Duodenal mucosa (tissue), 2 donors: ENCODE data around the gene PROM1.

Source experiments
- H3K27ac ChIP-seq: one replicate; pipeline ENCODE4 v1.7.0; 2013; ENCODE audit warnings: low read depth, low read length
- H3K27me3 ChIP-seq, 2 donors: one replicate each; pipeline ENCODE4 v1.7.0; 2013; ENCODE audit warnings: low read length in 2 of 2, control low read depth in 1 of 2; ENCODE audit not compliant: insufficient read depth in 2 of 2, control insufficient read depth in 1 of 2
- H3K36me3 ChIP-seq, 2 donors: one replicate each; pipeline ENCODE4 v1.7.0; 2013; ENCODE audit warnings: low read length in 2 of 2, control low read depth in 1 of 2; ENCODE audit not compliant: insufficient read depth in 2 of 2, control insufficient read depth in 1 of 2
- H3K4me1 ChIP-seq, 2 donors: one replicate each; pipeline ENCODE4 v1.7.0; 2013; ENCODE audit warnings: low read length in 2 of 2, control low read depth in 1 of 2; ENCODE audit not compliant: insufficient read depth in 2 of 2, control insufficient read depth in 1 of 2
- H3K4me3 ChIP-seq, 2 donors: one replicate each; pipeline ENCODE4 v1.7.0; 2013; ENCODE audit warnings: low read length in 2 of 2, low read depth in 1 of 2
- H3K9ac ChIP-seq, 2 donors: one replicate each; pipeline ENCODE4 v1.7.0; 2013; ENCODE audit warnings: low read length in 2 of 2, low read depth in 1 of 2
- H3K9me3 ChIP-seq, 2 donors: one replicate each; pipeline ENCODE4 v1.7.0; 2013; ENCODE audit warnings: low read length in 2 of 2, control low read depth in 1 of 2; ENCODE audit not compliant: control insufficient read depth in 1 of 2

Gene PROM1

DNA sequence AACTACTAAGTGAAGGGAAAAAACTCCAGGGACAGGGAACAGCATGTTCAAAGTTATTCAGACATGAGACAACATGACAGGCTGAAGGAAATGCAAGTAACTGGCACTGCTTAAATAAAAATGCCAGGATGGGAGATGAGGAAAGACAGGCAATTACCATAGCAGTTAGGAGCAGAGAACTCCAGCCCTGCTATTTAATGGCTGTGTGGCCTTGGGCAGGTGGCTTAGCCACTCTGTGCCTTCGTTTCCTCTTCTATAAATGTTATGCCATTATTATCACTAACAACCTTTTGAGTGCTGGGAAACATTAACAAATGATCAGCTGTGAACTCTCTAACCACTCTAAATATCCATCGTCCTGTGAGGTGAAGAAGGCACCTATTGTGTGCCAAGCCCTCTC lies 32.7 kb downstream of the PROM1 start:
- Histone ChIP-seq H3K27me3 (no peaks in the 10 kb centered on the region), H3K36me3 (no peaks in the 10 kb centered on the region), H3K27ac (no peak overlapping the region), H3K4me1 (peaks cover 0 to 4% of the 10 kb centered on the region in 2 donors), H3K9me3 (no peaks in the 10 kb centered on the region), H3K9ac (no peak overlapping the region), H3K4me3 (no peak overlapping the region)

DNA sequence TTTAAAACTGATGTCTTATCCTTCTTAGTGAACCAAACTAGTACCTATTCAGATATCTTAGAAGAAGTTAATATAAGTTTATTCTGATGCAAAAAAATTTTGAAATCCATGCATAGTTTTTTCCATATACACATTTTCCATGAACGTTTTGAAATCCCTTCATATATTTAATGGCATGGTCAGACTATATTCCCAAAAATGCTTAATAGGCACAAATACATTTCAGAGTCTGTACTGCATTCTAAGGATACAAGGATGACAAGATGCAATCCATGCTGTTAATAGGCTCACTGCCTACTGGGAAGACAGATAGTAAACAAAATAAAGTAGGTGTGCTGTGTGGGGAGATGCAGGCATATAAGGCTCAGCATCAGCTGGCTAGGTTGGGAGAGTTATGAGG lies 33.2 kb downstream of the PROM1 start:
- Histone ChIP-seq H3K36me3 (no peaks in the 10 kb centered on the region), H3K27ac (no peak overlapping the region), H3K27me3 (no peaks in the 10 kb centered on the region), H3K9me3 (no peaks in the 10 kb centered on the region), H3K9ac (no peak overlapping the region), H3K4me1 (no peaks in the 10 kb centered on the region), H3K4me3 (no peak overlapping the region)

DNA sequence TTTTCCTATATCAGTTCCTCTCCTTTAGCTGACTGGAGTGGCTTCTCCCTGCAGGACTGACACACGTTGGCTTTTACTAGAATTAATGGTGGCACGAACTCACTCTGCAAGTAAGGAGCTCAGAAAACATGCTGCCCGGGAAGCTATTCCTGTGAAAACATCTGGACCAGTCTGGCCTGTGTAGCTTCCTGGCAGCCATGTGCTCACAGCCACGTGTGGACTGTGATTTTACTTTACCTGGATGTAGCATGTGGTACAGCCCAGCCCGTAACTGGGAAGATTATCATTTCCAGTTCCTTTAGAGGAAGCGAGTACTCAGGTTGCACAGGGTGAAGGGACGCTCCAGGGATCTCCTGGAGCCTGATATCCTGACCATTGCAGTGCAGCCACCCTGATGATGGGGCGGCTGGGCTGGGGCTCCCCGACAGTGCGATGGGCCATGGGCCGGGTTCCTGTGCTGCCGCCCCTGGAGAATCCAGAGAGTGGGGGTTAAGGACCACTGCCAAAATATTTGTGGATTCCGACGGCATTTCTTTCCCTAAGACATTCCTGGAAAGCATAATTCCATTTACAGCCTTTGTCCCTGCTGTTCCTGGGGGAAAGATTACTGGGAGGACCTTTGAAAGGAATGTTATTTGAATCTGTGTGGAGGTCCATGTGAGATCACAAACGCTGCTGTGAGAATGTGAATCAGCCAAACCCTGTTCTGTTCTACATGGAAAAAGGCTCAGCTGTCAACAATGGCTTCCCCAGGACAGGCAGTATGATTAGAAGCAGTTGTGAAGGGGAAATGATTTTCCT lies 35.0 kb downstream of the PROM1 start:
- H3K36me3 ChIP-seq = no peaks in the 10 kb centered on the region
- no peaks in the 10 kb centered on the region for H3K4me1 ChIP-seq
- H3K9ac ChIP-seq = no peak overlapping the region
- no peak overlapping the region for H3K4me3 ChIP-seq
- no peak overlapping the region for H3K27ac ChIP-seq
- H3K27me3 ChIP-seq = no peaks in the 10 kb centered on the region
- no peaks in the 10 kb centered on the region for H3K9me3 ChIP-seq

DNA sequence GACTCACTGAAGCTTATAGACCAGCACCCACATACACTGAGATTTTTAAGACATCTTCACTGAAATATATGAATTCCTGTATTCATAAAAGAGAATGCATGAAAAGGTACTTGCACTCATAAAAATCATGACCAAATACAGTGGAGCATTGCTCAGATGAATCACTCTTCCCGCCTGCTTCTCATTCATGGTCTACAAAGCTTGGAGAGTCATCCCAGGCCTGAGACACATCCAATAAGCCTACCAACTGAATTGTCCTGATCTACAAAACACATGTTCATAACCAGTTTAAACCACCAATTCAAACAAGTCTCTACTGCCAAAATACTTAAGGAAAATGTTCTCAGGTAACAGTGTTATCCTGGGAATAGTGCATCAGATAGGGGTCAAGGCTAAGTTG lies 38.1 kb downstream of the PROM1 start:
- no peaks in the 10 kb centered on the region for H3K9me3 ChIP-seq
- no peaks in the 10 kb centered on the region for H3K36me3 ChIP-seq
- no peaks in the 10 kb centered on the region for H3K4me1 ChIP-seq
- H3K27ac ChIP-seq = no peak overlapping the region
- H3K27me3 ChIP-seq = no peaks in the 10 kb centered on the region
- no peak overlapping the region for H3K9ac ChIP-seq
- H3K4me3 ChIP-seq = no peak overlapping the region

DNA sequence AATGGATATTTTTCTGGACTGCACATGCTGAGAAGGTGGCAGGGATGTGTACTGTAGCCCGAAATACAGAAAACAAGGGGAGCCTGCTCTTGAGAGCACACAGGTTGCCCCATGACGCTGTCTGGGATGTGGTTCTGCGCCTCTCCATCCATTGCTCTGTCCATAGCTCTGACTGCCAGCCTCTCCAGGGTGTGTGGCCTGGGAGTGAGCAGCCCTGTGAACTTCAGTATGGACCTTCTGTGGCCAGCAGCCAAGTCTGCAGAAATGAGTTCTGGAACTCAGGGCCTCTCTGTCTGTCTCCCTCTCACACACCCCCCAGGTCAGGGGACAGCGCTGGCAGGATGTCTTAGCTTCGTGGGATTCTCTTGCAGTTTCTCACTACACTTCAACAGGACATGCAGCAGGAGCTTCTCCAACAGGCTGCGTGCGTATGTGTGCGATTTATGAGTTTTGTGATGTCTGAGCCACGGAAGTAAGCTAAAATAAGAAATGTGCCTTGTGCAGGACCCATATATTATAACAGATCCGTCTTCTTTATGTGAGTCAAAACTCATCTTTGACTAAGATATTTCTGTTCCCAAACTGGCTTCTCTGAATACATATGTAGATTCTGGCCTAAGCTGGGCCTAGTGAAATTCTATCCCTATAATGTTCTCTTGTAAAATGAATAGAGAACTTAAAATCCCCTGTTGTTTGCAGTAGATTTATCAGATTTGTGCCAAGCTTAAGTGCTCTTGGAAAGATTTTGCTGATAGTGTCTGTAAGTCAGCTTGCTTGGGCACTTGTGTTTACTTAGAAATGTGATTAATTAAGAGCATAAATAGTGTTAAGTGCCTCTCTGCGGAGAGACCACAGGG lies 40.0 kb downstream of the PROM1 start:
- Histone ChIP-seq H3K4me1 (no peaks in the 10 kb centered on the region), H3K27me3 (no peaks in the 10 kb centered on the region), H3K36me3 (no peaks in the 10 kb centered on the region), H3K27ac (no peak overlapping the region), H3K9ac (no peak overlapping the region), H3K4me3 (no peak overlapping the region), H3K9me3 (no peaks in the 10 kb centered on the region)

DNA sequence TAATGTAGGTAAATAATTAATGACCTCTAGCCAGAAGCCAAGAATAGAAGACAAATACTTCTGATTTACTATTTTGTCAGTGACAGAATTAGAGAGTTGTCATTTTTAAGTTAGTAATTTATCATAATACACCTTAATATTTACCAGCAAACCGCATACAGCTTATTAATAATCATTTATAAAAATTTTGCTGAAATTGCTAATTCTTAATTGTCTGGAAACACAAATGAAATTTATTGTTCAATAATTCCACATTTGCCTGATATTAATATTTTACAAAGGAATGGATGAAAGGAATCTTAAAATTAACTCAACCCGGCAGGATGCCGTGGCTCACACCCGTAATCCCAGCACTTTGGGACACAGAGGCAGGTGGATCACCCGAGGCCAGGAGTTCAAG lies 44.7 kb downstream of the PROM1 start:
- Histone ChIP-seq H3K36me3 (peaks cover 0 to 3% of the 10 kb centered on the region in 2 donors), H3K4me1 (peaks cover 0 to 5% of the 10 kb centered on the region in 2 donors), H3K9ac (no peak overlapping the region), H3K9me3 (no peaks in the 10 kb centered on the region), H3K4me3 (no peak overlapping the region), H3K27me3 (no peaks in the 10 kb centered on the region), H3K27ac (no peak overlapping the region)

DNA sequence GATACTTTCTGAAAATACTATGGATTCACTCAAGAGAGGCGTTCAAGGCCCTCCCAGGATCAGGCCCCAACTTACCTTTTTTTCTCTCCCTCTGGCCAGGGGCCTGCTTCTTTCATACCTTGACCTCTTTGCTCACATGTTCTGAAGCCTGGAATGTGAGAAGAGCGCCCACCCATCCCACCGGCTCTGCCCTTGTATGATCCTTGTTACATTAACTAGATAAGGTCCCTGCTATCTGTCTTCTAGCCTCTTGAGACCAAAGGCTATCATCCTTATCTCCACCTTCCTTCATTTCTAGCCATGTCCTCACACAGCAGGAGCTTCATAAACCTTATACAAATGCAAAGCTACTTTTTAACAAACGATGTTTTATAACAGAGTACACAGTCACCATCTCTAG lies 45.9 kb downstream of the PROM1 start:
- H3K27me3 ChIP-seq = no peaks in the 10 kb centered on the region
- H3K36me3 ChIP-seq = peaks cover 0 to 3% of the 10 kb centered on the region in 2 donors
- H3K9ac ChIP-seq = no peak overlapping the region
- peaks cover 0 to 8% of the 10 kb centered on the region in 2 donors for H3K4me1 ChIP-seq
- H3K4me3 ChIP-seq = no peak overlapping the region
- no peaks in the 10 kb centered on the region for H3K9me3 ChIP-seq
- no peak overlapping the region for H3K27ac ChIP-seq

DNA sequence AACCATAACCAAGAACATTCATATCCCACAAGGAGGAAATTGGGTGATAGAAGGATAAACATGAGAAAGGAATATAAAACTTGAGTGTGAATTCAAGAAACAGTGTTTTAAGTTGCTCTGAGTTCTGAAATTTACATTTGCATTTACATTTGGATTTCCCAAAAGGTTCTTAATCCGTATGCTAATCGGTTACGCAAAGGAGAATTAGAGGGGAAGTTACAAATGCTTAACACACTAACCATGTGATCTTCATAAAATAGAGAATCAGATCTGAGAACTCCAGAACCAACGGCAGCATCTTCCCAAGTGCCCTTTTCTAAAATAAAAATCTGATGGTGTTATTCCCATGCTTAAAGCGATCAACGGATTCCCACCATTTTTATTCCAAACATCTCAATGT lies 48.0 kb downstream of the PROM1 start:
- Histone ChIP-seq H3K27ac (no peak overlapping the region), H3K27me3 (no peaks in the 10 kb centered on the region)

DNA sequence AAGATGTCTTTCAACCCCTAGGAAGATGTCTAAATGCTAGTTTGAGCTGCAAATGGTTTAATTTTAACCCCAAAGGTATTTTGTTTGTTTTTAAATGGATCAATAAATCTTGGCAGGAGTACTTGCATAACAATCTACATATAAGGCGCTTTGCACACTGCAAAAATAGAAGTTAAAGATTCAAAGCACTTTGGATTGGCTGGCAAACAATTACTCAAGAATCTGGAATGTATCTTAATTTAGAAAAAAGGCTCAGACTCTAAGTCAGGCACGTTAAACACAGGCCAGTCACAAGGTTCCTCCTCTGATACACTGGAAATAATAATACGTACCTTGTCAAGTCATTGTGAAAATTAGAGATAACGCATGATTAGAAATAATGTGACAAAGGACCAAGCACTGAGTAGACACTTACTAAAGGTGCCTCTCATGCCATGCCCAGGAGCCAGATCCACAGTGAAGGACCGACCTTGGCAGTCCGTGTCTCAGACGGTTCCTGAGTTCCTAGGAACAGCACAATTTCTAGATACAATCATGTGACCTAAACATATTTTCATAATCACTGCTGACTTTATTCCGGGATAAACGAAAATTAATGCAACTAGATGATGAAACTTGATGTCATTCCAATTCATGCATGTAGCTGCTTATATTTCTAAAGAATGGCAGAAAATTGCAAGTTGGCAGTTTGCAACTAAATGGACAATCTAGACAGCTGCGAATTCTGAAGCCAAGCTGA lies 49.6 kb downstream of the PROM1 start:
- Histone ChIP-seq H3K27me3 (no peaks in the 10 kb centered on the region), H3K4me1 (peaks cover 0 to 8% of the 10 kb centered on the region in 2 donors), H3K36me3 (peaks cover 0 to 3% of the 10 kb centered on the region in 2 donors), H3K27ac (no peak overlapping the region), H3K9ac (no peak overlapping the region), H3K9me3 (no peaks in the 10 kb centered on the region), H3K4me3 (no peak overlapping the region)

More for the DNA sequence above, 48.0 kb downstream of the PROM1 start:
- no peaks in the 10 kb centered on the region for H3K9me3 ChIP-seq
- no peak overlapping the region for H3K4me3 ChIP-seq
- H3K36me3 ChIP-seq = peaks cover 0 to 3% of the 10 kb centered on the region in 2 donors
- peaks cover 0 to 8% of the 10 kb centered on the region in 2 donors for H3K4me1 ChIP-seq
- H3K9ac ChIP-seq = no peak overlapping the region

DNA sequence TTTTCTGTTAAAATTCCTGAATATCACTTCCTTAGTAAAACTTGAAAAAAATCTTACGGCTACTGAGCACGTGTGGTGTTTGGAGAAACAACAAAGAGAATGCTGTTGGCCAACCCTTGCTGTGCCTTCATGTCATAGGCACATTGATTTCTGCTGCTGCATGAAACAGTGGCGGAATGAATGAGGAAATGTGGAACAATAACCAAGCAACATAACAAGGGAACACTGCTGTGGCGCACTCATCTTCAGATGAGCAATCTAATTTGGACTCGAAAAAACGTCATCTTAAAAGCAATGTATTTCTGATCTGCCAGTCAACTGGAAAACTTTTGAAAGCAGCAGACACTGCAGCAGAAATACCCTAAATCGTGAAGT lies 51.4 kb downstream of the PROM1 start:
- Histone ChIP-seq H3K4me3 (no peak overlapping the region), H3K9me3 (no peaks in the 10 kb centered on the region), H3K9ac (no peak overlapping the region), H3K27me3 (no peaks in the 10 kb centered on the region), H3K36me3 (no peaks in the 10 kb centered on the region), H3K27ac (no peak overlapping the region), H3K4me1 (peaks cover 0 to 8% of the 10 kb centered on the region in 2 donors)
